ENCODE measurements around the gene CANX.

GRCh38 chr5:179680014-179680779, 18.6 kb upstream of the CANX start:
- TF ChIP-seq EZH2 (IDR thresholded peaks at IDR 0.05), result no peak
- TF ChIP-seq POLR2AphosphoS5 (IDR thresholded peaks at IDR 0.05; ENCODE audit: borderline replicate concordance, low read depth, low read length), result no peak

All from SK-N-MC (cell line).